GM23248 (cell line): ENCODE measurements around the gene SDK2. TPM values are rescaled to one million over a fixed set of nuclear protein-coding genes. Genes with fewer than 3 reads are reported as not detected.

Experiments
- DNase-seq: peaks from one replicate; pipeline ENCODE4 v3.0.0-alpha.2; 2015
- H2AFZ ChIP-seq: fragments of 200-600 bp; sonication (generic); 2 replicates; pipeline ENCODE4 v1.6.1; 2016; ENCODE audit warnings: antibody characterized with exemption
- H3F3A ChIP-seq: fragments of 200-600 bp; sonication (generic); 2 replicates; pipeline ENCODE4 v1.6.1; 2016; ENCODE audit warnings: mild to moderate bottlenecking, antibody characterized with exemption, mixed run types; ENCODE audit not compliant: insufficient read depth
- H3K27ac ChIP-seq: fragments of 200-600 bp; sonication (generic); 2 replicates; pipeline ENCODE4 v1.5.1; 2016; ENCODE audit warnings: mild to moderate bottlenecking
- H3K27me3 ChIP-seq: fragments of 200-600 bp; sonication (generic); replicated peaks from 2 replicates; pipeline ENCODE4 v1.6.1; 2016; ENCODE audit warnings: mild to moderate bottlenecking; ENCODE audit not compliant: insufficient read depth
- H3K36me3 ChIP-seq: fragments of 200-600 bp; sonication (generic); 2 replicates; pipeline ENCODE4 v1.6.1; 2016; ENCODE audit warnings: low read depth, mild to moderate bottlenecking
- H3K4me1 ChIP-seq: fragments of 200-600 bp; sonication (generic); 2 replicates; pipeline ENCODE4 v1.6.1; 2016; ENCODE audit warnings: mild to moderate bottlenecking; ENCODE audit not compliant: insufficient read depth
- H3K4me2 ChIP-seq: fragments of 200-600 bp; sonication (generic); one replicate; pipeline ENCODE4 v1.6.1; 2016; ENCODE audit warnings: mild to moderate bottlenecking; ENCODE audit not compliant: unreplicated experiment
- H3K4me3 ChIP-seq: fragments of 200-600 bp; sonication (generic); 2 replicates; pipeline ENCODE4 v1.5.1; 2016; ENCODE audit warnings: mild to moderate bottlenecking
- H3K79me2 ChIP-seq: fragments of 200-600 bp; sonication (generic); 2 replicates; pipeline ENCODE4 v1.6.1; 2016; ENCODE audit warnings: mild to moderate bottlenecking; ENCODE audit not compliant: insufficient read depth
- H3K9ac ChIP-seq: fragments of 200-600 bp; sonication (generic); 2 replicates; pipeline ENCODE4 v1.6.1; 2016; ENCODE audit warnings: mild to moderate bottlenecking
- H3K9me2 ChIP-seq: fragments of 200-600 bp; sonication (generic); 2 replicates; pipeline ENCODE4 v1.6.1; 2016; ENCODE audit warnings: mixed run types, mild to moderate bottlenecking, moderate library complexity; ENCODE audit not compliant: insufficient read depth
- H3K9me3 ChIP-seq: fragments of 200-600 bp; sonication (generic); one replicate; pipeline ENCODE4 v1.6.1; 2017; ENCODE audit warnings: low read depth
- H4K20me1 ChIP-seq: fragments of 200-600 bp; sonication (generic); 2 replicates; pipeline ENCODE4 v1.6.0; 2016; ENCODE audit not compliant: insufficient read depth
- EZH2 ChIP-seq: fragments of 200-600 bp; sonication (generic); IDR thresholded peaks from 2 replicates; pipeline ENCODE4 v1.6.1; 2018; ENCODE audit warnings: antibody characterized with exemption, mild to moderate bottlenecking; ENCODE audit not compliant: insufficient read depth, poor library complexity, severe bottlenecking
- EZH2phosphoT487 ChIP-seq: fragments of 200-600 bp; sonication (generic); IDR thresholded peaks from 2 replicates; pipeline ENCODE4 v1.6.1; 2018; ENCODE audit warnings: antibody characterized with exemption, moderate library complexity, mild to moderate bottlenecking, low read depth; ENCODE audit not compliant: insufficient read depth
- WGBS, 2 experiments: methylation state at CpG; one replicate each; pipeline ENCODE4 v1.1.6; 2015 to 2017; ENCODE audit warnings: low lambda C conversion rate in 2 of 2, low coverage in 1 of 2; ENCODE audit errors: missing lambda C conversion rate in 2 of 2; 5-methylcytosine and 5-hydroxymethylcytosine counted together
- in situ Hi-C: fragments of 300-500 bp; cut with MboI; formaldehyde crosslinking; loops from 2 replicates; pipeline ENCODE4 v1.15.0; 2020
- polyA plus RNA-seq: library from polyadenylated mRNA; unstranded; fragments of >200 nt; fragmentation: Nextera tagmentation; extraction: Ambion mirVana; gene quantifications from 2 replicates; pipeline ENCODE4 v1.2.1, GENCODE V29; 2016
- total RNA-seq: library from RNA; depleted of rRNA; stranded (reverse); fragments of >200 nt; shearing (Covaris generic); gene quantifications from 2 replicates; pipeline ENCODE4 v1.2.3, GENCODE V29; 2014

SDK2 gene
- total and polyA plus RNA-seq, 2 experiments from 2014 or later: under 0.01 to 0.03 TPM

DNA sequence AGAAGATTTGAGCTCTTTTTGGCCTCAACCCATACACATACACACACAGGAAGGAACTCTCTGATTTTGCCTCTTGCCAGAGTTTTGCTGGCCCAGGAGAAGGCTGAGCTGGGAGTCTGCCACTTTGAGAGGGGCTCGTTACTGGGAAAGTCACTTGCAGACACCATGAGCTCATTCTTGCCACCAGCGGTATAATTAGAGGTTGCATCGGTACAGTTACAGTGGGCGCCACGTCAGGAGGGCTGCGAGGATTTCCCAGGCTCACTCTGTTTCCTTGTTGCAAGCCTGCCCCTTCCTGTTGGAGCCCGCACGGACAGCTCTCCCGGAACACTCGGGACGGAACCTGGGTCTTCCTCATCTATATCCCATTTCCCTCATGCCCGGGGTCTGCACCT is 3.1 kb upstream of the SDK2 start:
- no peak for DNase-seq
- Histone ChIP-seq H3K9ac (no peak overlapping the region), H3K36me3 (no peaks in the 10 kb centered on the region), H2AFZ (no peak overlapping the region), H3F3A (no peaks in the 10 kb centered on the region), H4K20me1 (no peaks in the 10 kb centered on the region), H3K4me3 (no peak overlapping the region), H3K9me3 (no peaks in the 10 kb centered on the region), H3K27ac (no peak overlapping the region), H3K4me2 (no peak overlapping the region), H3K79me2 (no peaks in the 10 kb centered on the region), H3K27me3 (peaks cover 41% of the 10 kb centered on the region), H3K4me1 (no peaks in the 10 kb centered on the region), H3K9me2 (no peaks in the 10 kb centered on the region)
- WGBS, 2 experiments: 68 to 72% methylated on average over 12 of the region's 12 CpGs
- TF ChIP-seq EZH2: no peak
- no peak for TF ChIP-seq EZH2phosphoT487
- in situ Hi-C loops: no loop called here

DNA sequence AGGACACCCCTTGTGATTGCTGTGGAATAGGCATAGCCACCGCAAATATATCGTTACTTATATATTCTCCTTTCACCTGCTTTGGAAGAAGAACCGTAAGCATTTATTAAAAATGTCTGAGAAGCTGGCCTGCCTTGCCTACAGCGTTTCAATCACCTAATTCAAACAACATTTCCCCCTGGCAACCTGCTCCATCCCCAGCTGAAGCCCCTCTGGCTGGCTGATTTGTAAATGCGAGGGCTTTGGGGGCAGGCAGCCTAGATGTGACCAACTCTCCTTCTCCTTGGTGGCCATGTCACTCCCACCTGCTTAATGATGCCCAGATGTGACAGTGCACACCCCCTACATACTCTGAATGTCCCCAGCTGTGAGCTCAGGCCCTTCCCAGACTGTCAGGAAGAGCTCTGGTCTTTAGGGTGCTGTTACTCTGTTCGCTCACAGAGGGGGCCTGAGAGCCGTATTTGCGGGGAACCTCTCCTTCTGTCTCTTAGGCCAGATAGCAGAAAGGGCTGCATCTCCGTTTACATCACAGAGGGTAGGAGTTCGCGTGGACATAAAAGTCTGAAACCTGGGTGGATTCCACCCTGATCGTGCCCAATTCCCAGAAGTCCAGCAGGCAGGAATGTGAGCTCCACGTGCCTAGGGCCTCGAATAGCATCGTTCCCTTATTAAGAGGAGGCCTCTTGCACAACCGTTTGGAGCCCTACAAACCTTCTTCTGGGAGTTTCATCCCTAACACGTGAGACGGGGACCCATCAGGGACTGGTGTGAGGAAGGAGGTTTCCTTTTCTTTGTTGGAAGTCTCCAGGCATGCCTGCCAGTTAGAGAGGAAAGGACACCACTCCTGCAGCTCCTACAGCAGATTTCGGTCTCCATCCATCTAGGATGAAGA is 2.4 kb upstream of the SDK2 start:
- Histone ChIP-seq H3K4me2 (no peak overlapping the region), H3F3A (no peaks in the 10 kb centered on the region), H3K4me1 (no peaks in the 10 kb centered on the region), H2AFZ (no peak overlapping the region), H3K27ac (no peak overlapping the region), H3K27me3 (peaks cover 48% of the 10 kb centered on the region), H3K4me3 (no peak overlapping the region), H3K79me2 (no peaks in the 10 kb centered on the region), H3K36me3 (no peaks in the 10 kb centered on the region), H4K20me1 (no peaks in the 10 kb centered on the region), H3K9me3 (no peaks in the 10 kb centered on the region), H3K9me2 (no peaks in the 10 kb centered on the region), H3K9ac (no peak overlapping the region)
- WGBS, 2 experiments: 62 to 64% methylated on average over 19 of the region's 19 CpGs
- no peak for TF ChIP-seq EZH2
- TF ChIP-seq EZH2phosphoT487: no peak
- in situ Hi-C loops: no loop called here
- DNase-seq: peak; percentile 18

DNA sequence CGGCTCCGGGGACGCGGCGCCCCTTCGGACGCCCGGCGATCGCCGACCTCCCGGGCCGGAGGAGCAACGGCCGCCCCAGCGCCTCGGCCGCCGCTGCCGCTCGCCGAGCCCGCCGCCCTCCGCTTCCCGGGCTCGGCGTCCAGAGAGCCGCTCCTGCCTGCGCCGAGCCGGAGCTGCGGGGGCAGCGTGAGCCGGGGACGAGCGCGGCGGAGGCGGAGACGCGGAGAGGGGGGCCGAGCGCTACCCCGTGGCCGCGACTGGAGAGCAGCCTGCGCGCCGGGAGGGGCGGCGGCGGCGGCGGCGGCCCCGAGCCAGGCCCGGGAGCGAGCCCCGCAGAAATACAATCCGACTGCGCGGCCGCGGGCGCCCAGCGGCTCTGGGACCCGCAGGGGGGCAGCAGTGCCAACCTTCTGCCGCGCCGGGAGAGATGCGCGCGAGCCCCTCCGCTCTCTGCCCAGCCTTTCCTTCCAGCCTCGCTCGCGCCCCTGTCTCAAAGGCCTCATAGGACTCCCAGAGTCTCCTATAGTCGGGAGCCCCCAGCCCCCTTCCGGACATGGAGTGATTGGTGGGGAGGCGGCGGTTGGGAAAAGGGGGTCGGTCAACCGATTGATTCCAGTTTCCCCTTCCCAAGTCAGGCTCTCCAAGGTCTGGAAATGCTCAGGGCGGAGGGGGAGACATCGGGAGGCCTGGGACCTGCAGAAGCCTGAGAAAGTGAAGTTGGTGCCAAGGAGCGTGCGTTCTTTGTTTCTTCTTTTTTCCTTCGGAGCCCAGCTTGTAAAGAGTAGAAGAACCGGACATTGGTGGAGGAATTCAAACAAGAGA is 1.0 kb upstream of the SDK2 start:
- H3K9ac ChIP-seq: no peak overlapping the region
- H3K9me3 ChIP-seq: no peaks in the 10 kb centered on the region
- no peaks in the 10 kb centered on the region for H4K20me1 ChIP-seq
- in situ Hi-C loops: no loop called here
- no peaks in the 10 kb centered on the region for H3K79me2 ChIP-seq
- peak overlapping the region; percentile 47 for H3K4me3 ChIP-seq
- H3K4me2 ChIP-seq: peak overlapping the region; percentile 42
- no peak overlapping the region for H2AFZ ChIP-seq
- H3K27ac ChIP-seq: no peak overlapping the region
- WGBS, 2 experiments: 4 to 5% methylated on average over 61 to 78 of the region's 90 CpGs
- peak; percentile 50 for DNase-seq
- TF ChIP-seq EZH2: peak; percentile 63
- TF ChIP-seq EZH2phosphoT487: no peak
- H3F3A ChIP-seq: no peaks in the 10 kb centered on the region
- no peaks in the 10 kb centered on the region for H3K4me1 ChIP-seq
- H3K27me3 ChIP-seq: peaks cover 55% of the 10 kb centered on the region
- no peaks in the 10 kb centered on the region for H3K9me2 ChIP-seq
- H3K36me3 ChIP-seq: no peaks in the 10 kb centered on the region

DNA sequence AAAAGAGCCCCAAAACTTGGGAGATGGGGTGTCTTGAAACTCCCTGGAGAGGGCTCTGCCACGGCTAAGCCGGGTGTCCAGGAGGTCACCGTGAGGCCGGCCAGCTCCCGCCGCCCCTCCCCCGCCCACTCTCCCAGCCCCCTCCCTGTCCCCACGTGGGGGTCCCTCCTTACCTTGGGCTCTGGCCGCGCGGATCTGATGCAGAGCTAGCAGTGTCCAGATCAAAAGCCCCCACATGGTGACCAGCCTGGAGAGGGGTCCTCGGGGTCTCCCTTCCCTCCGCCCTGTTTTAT is 447 bp downstream of the SDK2 start:
- WGBS, 2 experiments: 0 to 2% methylated on average over 9 to 13 of the region's 13 CpGs
- Histone ChIP-seq H2AFZ (no peak overlapping the region), H3K27me3 (peaks cover 50% of the 10 kb centered on the region), H3K4me1 (no peaks in the 10 kb centered on the region), H3K79me2 (no peaks in the 10 kb centered on the region), H3K27ac (no peak overlapping the region), H3K9me3 (no peaks in the 10 kb centered on the region), H3K9ac (no peak overlapping the region), H3K9me2 (no peaks in the 10 kb centered on the region), H3F3A (no peaks in the 10 kb centered on the region), H3K4me2 (no peak overlapping the region), H4K20me1 (no peaks in the 10 kb centered on the region), H3K36me3 (no peaks in the 10 kb centered on the region), H3K4me3 (no peak overlapping the region)
- in situ Hi-C loops: no loop called here
- no peak for TF ChIP-seq EZH2
- TF ChIP-seq EZH2phosphoT487: no peak
- no peak for DNase-seq
